ENCODE data around the gene SUMF1.

Gene SUMF1

GRCh38 chr3:4406746-4407568 lies 60.1 kb downstream of the SUMF1 start:
- no peak for TF ChIP-seq CTCF (IDR thresholded peaks at IDR 0.05; ENCODE audit: low read depth, low read length)
- in situ Hi-C loops (cut with HindIII; ENCODE audit: low sequenced_read_pairs): no loop called here
- DNase-seq (ENCODE audit: low read depth, low spot score): peak; percentile 15

DNA sequence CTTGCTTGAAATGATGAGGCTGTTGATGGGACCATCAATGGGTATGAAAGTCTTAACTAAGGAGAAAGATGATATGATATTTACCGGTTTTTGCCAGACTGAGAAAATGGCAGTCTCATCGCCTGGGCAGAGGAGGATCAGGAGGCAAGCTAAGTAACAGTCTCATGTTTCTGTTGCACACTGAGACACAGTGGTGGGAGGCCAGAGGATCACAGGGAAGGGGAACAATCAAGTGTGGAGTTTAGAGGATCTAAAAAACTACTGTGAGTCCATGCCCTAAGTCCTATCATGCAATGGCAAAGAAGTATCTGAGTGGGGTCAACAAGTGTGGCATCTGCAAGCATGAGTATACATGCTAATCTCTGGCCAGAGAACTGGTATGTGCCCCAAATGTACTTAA lies 62.2 kb downstream of the SUMF1 start:
- in situ Hi-C loops (cut with HindIII; ENCODE audit: low sequenced_read_pairs): no loop called here
- no peak for TF ChIP-seq CTCF (IDR thresholded peaks at IDR 0.05; ENCODE audit: low read depth, low read length)
- H3K4me3 ChIP-seq (ENCODE audit: low read depth, low read length): no peak overlapping the region
- DNase-seq (ENCODE audit: low read depth, low spot score): no peak

More at GRCh38 chr3:4406746-4407568, 60.1 kb downstream of the SUMF1 start:
- no peak overlapping the region for H3K4me3 ChIP-seq (ENCODE audit: low read depth, low read length)

GRCh38 chr3:4401441-4401840 lies 65.6 kb downstream of the SUMF1 start:
- peak; percentile 8 for DNase-seq (ENCODE audit: low read depth, low spot score)
- in situ Hi-C loops (cut with HindIII; ENCODE audit: low sequenced_read_pairs): no loop called here
- no peak overlapping the region for H3K4me3 ChIP-seq (ENCODE audit: low read depth, low read length)
- TF ChIP-seq CTCF (IDR thresholded peaks at IDR 0.05; ENCODE audit: low read depth, low read length): no peak

DNA sequence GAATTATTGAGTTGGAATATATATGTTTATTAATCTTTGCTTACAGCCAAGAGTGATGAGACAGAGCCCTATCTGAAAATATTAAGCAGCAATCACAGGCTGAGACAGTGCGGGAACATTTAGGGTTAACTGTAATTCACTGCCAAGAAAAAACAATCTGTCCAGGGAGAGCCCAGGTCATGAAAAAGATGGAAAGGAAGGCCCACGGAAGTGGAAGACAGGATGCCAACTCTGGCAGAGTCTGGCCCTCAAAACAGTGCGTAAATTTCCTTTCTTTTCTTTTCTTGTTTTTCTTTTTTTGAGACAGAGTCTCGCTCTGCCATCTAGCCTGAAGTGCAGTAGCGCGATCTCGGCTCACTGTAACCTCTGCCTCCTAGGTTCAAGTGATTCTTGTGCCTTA lies 67.6 kb downstream of the SUMF1 start:
- no peak for TF ChIP-seq CTCF (IDR thresholded peaks at IDR 0.05; ENCODE audit: low read depth, low read length)
- H3K4me3 ChIP-seq (ENCODE audit: low read depth, low read length): no peak overlapping the region
- in situ Hi-C loops (cut with HindIII; ENCODE audit: low sequenced_read_pairs): no loop called here
- DNase-seq (ENCODE audit: low read depth, low spot score): no peak

DNA sequence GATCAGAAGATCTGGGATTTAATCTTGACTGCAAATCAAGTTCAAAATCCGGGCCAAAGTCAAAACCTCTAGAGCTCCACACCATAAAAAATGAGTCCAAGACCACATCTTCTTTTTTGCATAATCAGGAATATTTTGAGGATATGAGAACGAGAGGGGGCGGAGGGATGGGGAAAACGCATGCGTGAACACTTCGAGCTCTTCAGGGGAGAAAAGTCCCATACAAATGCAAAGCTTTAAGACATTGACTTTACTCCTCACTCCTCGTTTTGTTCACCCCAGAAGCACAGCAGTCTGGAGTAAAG lies 68.2 kb downstream of the SUMF1 start:
- no peak overlapping the region for H3K4me3 ChIP-seq (ENCODE audit: low read depth, low read length)
- no peak for DNase-seq (ENCODE audit: low read depth, low spot score)
- in situ Hi-C loops (cut with HindIII; ENCODE audit: low sequenced_read_pairs): no loop called here
- TF ChIP-seq CTCF (IDR thresholded peaks at IDR 0.05; ENCODE audit: low read depth, low read length): no peak

DNA sequence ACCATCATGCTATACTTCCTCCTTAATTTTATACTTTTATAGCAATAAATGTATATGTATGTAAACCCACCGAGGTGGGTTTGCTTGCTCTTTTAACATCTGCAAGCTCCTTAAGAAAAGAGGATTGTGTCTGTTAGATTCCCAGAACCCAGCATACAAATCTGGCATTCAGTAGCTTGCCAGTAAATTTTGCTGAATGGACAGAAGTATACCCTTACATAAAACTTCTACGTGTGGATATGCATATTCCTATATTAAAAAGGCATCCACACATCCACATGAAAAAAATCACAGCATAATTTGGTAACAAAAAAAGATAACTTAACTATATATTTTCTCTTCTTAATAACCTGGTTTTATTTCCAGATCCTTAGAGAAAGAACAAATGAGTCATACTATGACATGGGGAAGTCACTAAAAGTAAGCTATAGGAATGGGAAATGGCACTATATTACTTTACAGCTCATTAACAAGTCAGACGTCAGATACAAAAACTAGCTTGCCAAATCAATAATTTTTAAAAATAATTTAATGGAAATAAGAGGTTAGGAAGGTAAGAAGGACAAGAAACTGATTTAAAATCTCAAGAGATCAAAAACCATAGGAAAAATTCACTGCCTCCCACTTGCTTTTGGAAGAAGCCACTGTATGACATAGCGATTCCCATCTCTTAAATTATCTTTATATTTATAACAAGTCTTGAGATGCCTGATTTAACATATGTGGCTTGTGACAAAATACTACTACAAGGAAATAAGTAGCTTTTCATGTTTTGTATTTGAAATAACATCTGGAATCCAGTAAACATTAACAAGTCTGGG lies 68.7 kb downstream of the SUMF1 start:
- no peak for TF ChIP-seq CTCF (IDR thresholded peaks at IDR 0.05; ENCODE audit: low read depth, low read length)
- in situ Hi-C loops (cut with HindIII; ENCODE audit: low sequenced_read_pairs): no loop called here
- no peak overlapping the region for H3K4me3 ChIP-seq (ENCODE audit: low read depth, low read length)
- peak; percentile 31 for DNase-seq (ENCODE audit: low read depth, low spot score)

Data from astrocyte of the spinal cord (primary cell).